K562 (cell line): Measurements from ENCODE around the gene LIN28A. TPM values are rescaled to one million over a fixed set of nuclear protein-coding genes. Genes with fewer than 3 reads are reported as not detected.

Experiments used
- ATAC-seq: fragments of 200-7000 bp; cut with Tn5 transposase; 3 replicates; pipeline ENCODE4 v1.9.1; 2020; ENCODE audit warnings: moderate library complexity
- BruUV-seq: library from RNA; stranded (reverse); fragments of 400-500 nt; replicated peaks from 2 replicates; lab custom pipeline; 2021; lab: Mats Ljungman, UMichigan
- CTCF ChIA-PET: fragments of 300-600 bp; formaldehyde crosslinking; extraction: SDS; loops from one replicate; lab custom pipeline; 2021; ENCODE audit warnings: low intra/inter-chr PET ratio; lab: Yijun Ruan, JAX
- POLR2A ChIA-PET: fragments of 300-600, 350-650 bp; sonication (Branson Sonifier 250); formaldehyde crosslinking; extraction: SDS; loops from one replicate; lab custom pipeline; 2021; ENCODE audit warnings: antibody characterized with exemption, inconsistent platforms; lab: Yijun Ruan, JAX
- DNase-seq, 4 experiments: peaks; one replicate each; pipeline versions ENCODE4 v3.0.0 to v3.0.0-alpha.2; 2011 to 2018; ENCODE audit warnings: low spot score in 3 of 4, mixed read lengths in 3 of 4; ENCODE audit errors: extremely low read depth in 1 of 4
- FAIRE-seq: peaks from 2 replicates; lab custom pipeline; 2011; peaks lifted over from hg19 to GRCh38; lab: Jason Lieb, UNC
- H2AFZ ChIP-seq: 2 replicates; pipeline ENCODE4 v1.6.0; 2011; ENCODE audit warnings: low read depth, low read length, control low read depth, inconsistent platforms
- H3K27ac ChIP-seq: fragments of 200-600 bp; 3 replicates; pipeline ENCODE4 v1.8.0; 2011; ENCODE audit warnings: low read depth, mild to moderate bottlenecking, control low read depth, inconsistent platforms, low read length, moderate library complexity, mixed read lengths; ENCODE audit errors: extremely low read depth
- H3K27me3 ChIP-seq, 2 experiments: fragments of 300-600 bp in 1 of 2; 2 replicates in 1 of 2; 3 replicates in 1 of 2; pipeline versions ENCODE4 v1.6.0 to v1.8.0; 2011; ENCODE audit warnings: inconsistent platforms in 2 of 2, low read length in 2 of 2, mild to moderate bottlenecking in 1 of 2, mixed read lengths in 1 of 2, moderate library complexity in 1 of 2; ENCODE audit not compliant: control insufficient read depth in 2 of 2, insufficient read depth in 2 of 2
- H3K36me3 ChIP-seq: fragments of 300-600 bp; 3 replicates; pipeline ENCODE4 v1.8.0; 2011; ENCODE audit warnings: mild to moderate bottlenecking, low read length, inconsistent platforms; ENCODE audit not compliant: control insufficient read depth, insufficient read depth
- H3K4me1 ChIP-seq, 2 experiments: fragments of 200-600 bp in 1 of 2; replicated peaks in 1 of 2; 2 replicates in 1 of 2; 3 replicates in 1 of 2; pipeline versions ENCODE4 v1.5.1 to v1.8.0; 2011; ENCODE audit warnings: inconsistent platforms in 2 of 2, low read length in 2 of 2, mild to moderate bottlenecking in 1 of 2, mixed read lengths in 1 of 2, moderate library complexity in 1 of 2; ENCODE audit not compliant: control insufficient read depth in 2 of 2, insufficient read depth in 2 of 2
- H3K4me2 ChIP-seq: 2 replicates; pipeline ENCODE4 v1.6.1; 2011; ENCODE audit warnings: low read length, control low read depth, inconsistent platforms, mixed read lengths; ENCODE audit not compliant: insufficient read depth
- H3K4me3 ChIP-seq: fragments of 200-600 bp; sonication (generic), shearing (Covaris generic); 2 replicates; pipeline ENCODE4 v1.5.1; 2016; ENCODE audit warnings: control low read depth, inconsistent platforms
- H3K79me2 ChIP-seq: fragments of 200-600 bp; 3 replicates; pipeline ENCODE4 v1.8.0; 2011; ENCODE audit warnings: low read length, inconsistent platforms; ENCODE audit not compliant: control insufficient read depth, insufficient read depth
- H3K9ac ChIP-seq, 2 experiments: 2 replicates each; pipeline versions ENCODE4 v1.6.0 to v1.6.1; 2011; ENCODE audit warnings: low read depth in 2 of 2, low read length in 2 of 2, control low read depth in 1 of 2, inconsistent platforms in 1 of 2, mild to moderate bottlenecking in 1 of 2, mixed read lengths in 1 of 2; ENCODE audit not compliant: insufficient read depth in 1 of 2
- H3K9me1 ChIP-seq: one replicate; pipeline ENCODE4 v1.6.0; 2011; ENCODE audit warnings: inconsistent platforms, mild to moderate bottlenecking, low read length, moderate library complexity; ENCODE audit not compliant: control insufficient read depth, insufficient read depth
- H3K9me3 ChIP-seq: replicated peaks from 2 replicates; pipeline ENCODE4 v1.5.1; 2011; ENCODE audit warnings: low read depth, low read length, inconsistent platforms; ENCODE audit not compliant: control insufficient read depth, insufficient read depth
- H4K20me1 ChIP-seq: replicated peaks from 2 replicates; pipeline ENCODE4 v1.6.1; 2011; ENCODE audit warnings: low read length, inconsistent platforms, mixed read lengths; ENCODE audit not compliant: control insufficient read depth, insufficient read depth
- BCOR ChIP-seq: fragments of 450-650 bp; IDR thresholded peaks from 2 replicates; pipeline ENCODE4 v1.6.1; 2016
- CBFA2T2 ChIP-seq: fragments of 450-650 bp; conservative IDR thresholded peaks from 2 replicates; pipeline ENCODE4 v1.6.1; 2017; ENCODE audit warnings: mild to moderate bottlenecking
- CBFA2T3 ChIP-seq: fragments of 450-650 bp; IDR thresholded peaks from 2 replicates; pipeline ENCODE4 v1.6.1; 2017
- HDGF ChIP-seq: fragments of 450-650 bp; IDR thresholded peaks from 2 replicates; pipeline ENCODE4 v1.6.1; 2016
- HNRNPUL1 ChIP-seq: fragments of 200-400 bp; formaldehyde crosslinking; IDR thresholded peaks from 2 replicates; pipeline ENCODE4 v1.6.1; 2017; ENCODE audit warnings: low read length
- MAZ ChIP-seq, 2 experiments: fragments of 450-650 bp in 1 of 2; sonication (generic) in 1 of 2; formaldehyde crosslinking; IDR thresholded peaks in 1 of 2; conservative IDR thresholded peaks in 1 of 2; 2 replicates each; pipeline versions ENCODE4 v1.4.0 to v1.5.0; 2020; ENCODE audit warnings: mild to moderate bottlenecking in 1 of 2, missing genetic modification reagents in 1 of 2
- MCM3 ChIP-seq: fragments of 450-650 bp; IDR thresholded peaks from 2 replicates; pipeline ENCODE4 v1.6.1; 2016
- NCOR1 ChIP-seq: fragments of 450-650 bp; IDR thresholded peaks from 2 replicates; pipeline ENCODE4 v1.6.1; 2016; ENCODE audit warnings: mild to moderate bottlenecking, moderate library complexity
- POLR2AphosphoS5 ChIP-seq: IDR thresholded peaks from 2 replicates; pipeline ENCODE4 v1.6.1; 2011; ENCODE audit warnings: mild to moderate bottlenecking, low read depth, low read length, moderate library complexity; ENCODE audit not compliant: control insufficient read depth, insufficient read depth
- RBM25 ChIP-seq: fragments of 200-400 bp; formaldehyde crosslinking; IDR thresholded peaks from 2 replicates; pipeline ENCODE4 v1.6.1; 2018; ENCODE audit warnings: low read length, low read depth, moderate library complexity; ENCODE audit not compliant: severe bottlenecking
- WGBS: fragments of 100-300 bp; shearing (Covaris generic); methylation state at CpG from one replicate; pipeline ENCODE4 v1.1.6; 2016; ENCODE audit warnings: low coverage, mixed read lengths; ENCODE audit not compliant: insufficient coverage; ENCODE audit errors: missing lambda C conversion rate; 5-methylcytosine and 5-hydroxymethylcytosine counted together
- in situ Hi-C: fragments of 300-500 bp; cut with MboI; formaldehyde crosslinking; loops from 4 replicates; pipeline ENCODE4 v1.15.0; 2018; ENCODE audit warnings: inconsistent platforms, mixed read lengths
- intact Hi-C: fragments of 100-400 bp; cut with micrococcal nuclease; formaldehyde crosslinking; loops from 2 replicates; pipeline ENCODE4 v1.14.2; 2022
- polyA plus RNA-seq, 8 experiments: library from polyadenylated mRNA; depleted of rRNA in 4 of 8; stranded (reverse) in 5 of 8; unstranded in 3 of 8; fragments of >200 nt; fragmentation: Nextera tagmentation in 2 of 8; fragmentation: Illumina TruSeq in 1 of 8; extraction: Ambion mirVana in 2 of 8; extraction: Trizol in 1 of 8; gene quantifications; 2 replicates each; pipeline versions ENCODE4 v1.2.1 to v1.2.3, GENCODE V29; 2011 to 2014; ENCODE audit warnings: inconsistent platforms in 1 of 8, missing spikeins in 1 of 8
- total RNA-seq, 7 experiments: library from RNA; depleted of rRNA in 6 of 7; stranded (reverse); fragments of >200 nt in 6 of 7; fragmentation: Illumina TruSeq in 2 of 7; extraction: Trizol in 2 of 7; gene quantifications; 2 replicates each; pipeline versions ENCODE4 v1.2.1 to v1.2.3, GENCODE V29; 2011 to 2021; ENCODE audit warnings: low replicate concordance in 1 of 7

The LIN28A gene
- total and polyA plus RNA-seq, 9 of the 15 experiments (the other 6 are each of a cell fraction or from before 2014, with no cell fraction given) = 0.80 to 5.4 (median 3.9) TPM

DNA sequence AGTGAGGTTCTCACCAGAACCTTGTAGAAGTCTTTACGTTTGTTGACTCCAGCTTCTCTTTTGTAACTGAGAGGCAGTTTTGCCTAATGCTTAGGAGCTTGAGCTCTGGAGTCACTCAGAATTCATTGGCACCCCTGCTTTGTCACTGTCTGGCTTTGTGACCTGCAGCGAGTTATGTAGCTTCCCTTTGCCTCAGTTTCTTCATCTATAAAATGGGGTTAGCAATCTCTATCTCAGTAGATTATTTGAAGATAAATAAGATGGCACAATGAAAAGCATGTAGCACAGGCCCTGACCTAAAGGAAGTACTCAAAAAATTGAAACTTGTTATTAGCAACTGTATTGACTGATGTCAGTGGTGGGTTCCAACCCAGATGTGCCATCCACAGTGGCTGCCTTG lies 29.6 kb downstream of the LIN28A start:
- ChIA-PET CTCF (no interaction called here), POLR2A (interaction anchor here (0.7 to 1.9 kb wide), 2 partner anchors 8 to 9 kb away, joined by 3 to 8 read pairs; partner anchors contain the start of gene DHDDS)
- H3K4me2 ChIP-seq = no peak overlapping the region
- H3K27me3 ChIP-seq = no peaks in the 10 kb centered on the region
- 88% methylated on average over 2 of the region's 2 CpGs for WGBS
- no peak overlapping the region for H3K9ac ChIP-seq
- BruUV-seq = no TSS peak
- peak; percentile 86 for TF ChIP-seq RBM25
- peak; percentile 66 for TF ChIP-seq BCOR
- TF ChIP-seq MAZ (CRISPR knock-in tag; conservative IDR thresholded peaks at IDR 0.05 in 1 of 2, IDR thresholded peaks at IDR 0.05 in 1 of 2) = no peak
- TF ChIP-seq, all 486 proteins: peak for 2
- Histone ChIP-seq H3K27ac (no peak overlapping the region), H3K4me3 (no peak overlapping the region), H3K9me3 (no peaks in the 10 kb centered on the region), H2AFZ (no peak overlapping the region), H4K20me1 (no peaks in the 10 kb centered on the region), H3K4me1 (no peaks in the 10 kb centered on the region), H3K9me1 (no peaks in the 10 kb centered on the region), H3K36me3 (peaks cover 84% of the 10 kb centered on the region), H3K79me2 (no peaks in the 10 kb centered on the region)
- in situ Hi-C loops = no loop called here
- intact Hi-C loops = no loop called here
- no peak for DNase-seq
- ATAC-seq = no peak
- FAIRE-seq = no peak

DNA sequence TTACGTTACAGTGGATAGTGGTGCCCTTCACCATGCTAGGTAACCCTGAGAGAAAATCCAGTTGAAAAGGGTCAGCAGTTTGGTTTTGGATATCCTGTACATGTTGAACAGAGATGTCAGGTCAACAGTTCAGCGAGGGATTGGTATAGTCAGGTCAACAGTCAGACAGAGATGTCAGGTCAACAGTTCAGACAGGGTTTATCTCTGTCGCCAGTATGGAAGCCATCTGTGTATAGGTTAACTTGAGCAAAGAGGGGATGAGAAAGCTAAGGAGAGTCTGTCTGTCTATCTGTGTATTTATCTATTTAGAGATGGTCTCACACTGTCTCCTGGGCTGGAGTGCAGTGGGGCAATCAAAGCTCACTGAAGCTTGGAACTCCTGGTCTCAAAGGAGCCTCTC lies 39.3 kb downstream of the LIN28A start:
- no peak for TF ChIP-seq MCM3
- TF ChIP-seq NCOR1 = 0 out of 2 replicates have a peak, but pooled peaks have one; percentile 34
- TF ChIP-seq CBFA2T3 = peak; percentile 70
- TF ChIP-seq HNRNPUL1 = no peak
- peak; percentile 30; the same call in 1 of the 2 replicates for TF ChIP-seq POLR2AphosphoS5
- TF ChIP-seq HDGF = no peak
- TF ChIP-seq CBFA2T2 = peak; percentile 42; the same call in 1 of the 2 replicates
- ChIA-PET CTCF (no interaction called here), POLR2A (interaction anchor here (0.6 to 1.2 kb wide), 7 partner anchors 8 to 928 kb away, joined by 3 to 4 read pairs (median 3); partner anchors contain the start of gene HMGN2)
- intact Hi-C loops = no loop called here
- no peak overlapping the region for H2AFZ ChIP-seq
- in situ Hi-C loops = no loop called here
- no peaks in the 10 kb centered on the region for H4K20me1 ChIP-seq
- peak; percentile 71 for FAIRE-seq
- 44% methylated on average over 3 of the region's 3 CpGs for WGBS
- no peak overlapping the region for H3K4me3 ChIP-seq
- H3K9me3 ChIP-seq = no peaks in the 10 kb centered on the region
- peak in 2 of 4 experiments; percentile 34 to 40 for DNase-seq
- no peak overlapping the region for H3K27ac ChIP-seq
- H3K4me1 ChIP-seq = 0 out of 5 replicates have a peak, but pooled peaks cover 0 to 3% of the 10 kb centered on the region in 2 experiments
- H3K79me2 ChIP-seq = no peaks in the 10 kb centered on the region
- H3K9me1 ChIP-seq = no peaks in the 10 kb centered on the region
- no peak overlapping the region for H3K9ac ChIP-seq
- H3K4me2 ChIP-seq = no peak overlapping the region
- BruUV-seq = no TSS peak
- peak; percentile 62 for ATAC-seq
- H3K27me3 ChIP-seq = no peaks in the 10 kb centered on the region
- H3K36me3 ChIP-seq = peaks cover 81% of the 10 kb centered on the region
